Upper lobe of left lung (tissue), 6 donors: Measurements from ENCODE around the gene GOLGA6L24. TPM values are rescaled to one million over a fixed set of nuclear protein-coding genes. Genes with fewer than 3 reads are reported as not detected.
"Not testable (repeated sequence)": the region's sequence is repeated elsewhere in the genome, so short reads cannot be mapped to it uniquely, and the experiment has no call there.

Experiments used
- ATAC-seq, 2 donors: fragments of 200-7000 bp; cut with Tn5 transposase; one replicate each; pipeline ENCODE4 v1.9.1; 2022; ENCODE audit warnings: mild to moderate bottlenecking in 2 of 2, moderate library complexity in 2 of 2; ENCODE audit not compliant: low FRiP score in 2 of 2
- DNase-seq, 2 donors: peaks; one replicate each; pipeline ENCODE4 v3.0.0-alpha.2; 2019 to 2020
- H3K27ac ChIP-seq, 4 donors: fragments of 200-600 bp; sonication (generic); one replicate each; pipeline ENCODE4 v1.5.1; 2016 to 2019
- H3K27me3 ChIP-seq, 4 donors: fragments of 200-600 bp; sonication (generic); one replicate each; pipeline ENCODE4 v1.5.1; 2017 to 2019
- H3K36me3 ChIP-seq, 4 donors: fragments of 200-600 bp; sonication (generic); one replicate each; pipeline ENCODE4 v1.5.1; 2016 to 2019
- H3K4me1 ChIP-seq, 4 donors: fragments of 200-600 bp; sonication (generic); one replicate each; pipeline ENCODE4 v1.5.1; 2018 to 2019
- H3K4me3 ChIP-seq, 4 donors: fragments of 200-600 bp; sonication (generic); one replicate each; pipeline ENCODE4 v1.5.1; 2017 to 2019; ENCODE audit warnings: mild to moderate bottlenecking in 2 of 4, moderate library complexity in 1 of 4
- H3K9me3 ChIP-seq, 4 donors: fragments of 200-600 bp; sonication (generic); one replicate each; pipeline ENCODE4 v1.5.1; 2018 to 2019
- WGBS, 2 donors: methylation state at CpG; one replicate each; pipeline ENCODE4 v1.1.5; 2017 to 2018; 5-methylcytosine and 5-hydroxymethylcytosine counted together
- small RNA-seq, 4 donors: library from RNA; depleted of rRNA; stranded (forward); fragments of <200 nt; gene quantifications; one replicate each; pipeline ENCODE3, GENCODE V24; 2016
- total RNA-seq, 6 donors: library from RNA; depleted of rRNA in 4 of 6; stranded (reverse); fragments of >200 nt in 4 of 6; gene quantifications; one replicate each; pipeline versions ENCODE4 v1.1.0 to v1.2.1, GENCODE V29; 2016 to 2021
- donor health status: DM: no; HTN: no; CAD: no; lungs with moderate emphysema.
- donor health status: DM: no; HTN: yes; CAD: no; lungs with severe emphysema.

GOLGA6L24 gene
- total RNA-seq, 6 donors from 2014 or later = not detected

GRCh38 chr15:28308718-28309117 is 49.2 kb downstream of the GOLGA6L24 start:
- H3K9me3 ChIP-seq, H3K36me3 ChIP-seq, ATAC-seq, H3K4me1 ChIP-seq, H3K27ac ChIP-seq, H3K27me3 ChIP-seq, DNase-seq, H3K4me3 ChIP-seq: not testable (repeated sequence)
- 97 to 98% methylated on average over 5 of the region's 5 CpGs for WGBS, 2 donors

Small RNAs within 50 kb of the gene (small RNA-seq; reads per million reads assigned to genes)
- gene AC091304.5 = 0 reads per million in 4 donors
- gene RN7SL238P = 0 reads per million in 4 donors

Other genes with a start within 250 kb of the GOLGA6L24 start
- 100 to 1,000 TPM in 1 of 6 donors, 10 to 100 TPM in 5; 48.6 to 113 (median 53.4) TPM for gene HERC2, start 35.9 kb downstream of the GOLGA6L24 start, total RNA-seq
- gene GOLGA8F, start 20.6 kb upstream of the GOLGA6L24 start, total RNA-seq = not detected
- gene GOLGA8G, start 174.9 kb upstream of the GOLGA6L24 start, total RNA-seq = not detected
- gene GOLGA6L25, start 195.5 kb upstream of the GOLGA6L24 start, total RNA-seq = not detected